Fibroblast of the conjunctiva (primary cell): ENCODE results near the gene SLC19A1.
"Not testable (repeated sequence)": the region's sequence is repeated elsewhere in the genome, so short reads cannot be mapped to it uniquely, and the experiment has no call there.

Experiments
- DNase-seq: peaks from one replicate; pipeline ENCODE4 v3.0.0-alpha.2; 2010; ENCODE audit warnings: low read depth

Gene SLC19A1

DNA sequence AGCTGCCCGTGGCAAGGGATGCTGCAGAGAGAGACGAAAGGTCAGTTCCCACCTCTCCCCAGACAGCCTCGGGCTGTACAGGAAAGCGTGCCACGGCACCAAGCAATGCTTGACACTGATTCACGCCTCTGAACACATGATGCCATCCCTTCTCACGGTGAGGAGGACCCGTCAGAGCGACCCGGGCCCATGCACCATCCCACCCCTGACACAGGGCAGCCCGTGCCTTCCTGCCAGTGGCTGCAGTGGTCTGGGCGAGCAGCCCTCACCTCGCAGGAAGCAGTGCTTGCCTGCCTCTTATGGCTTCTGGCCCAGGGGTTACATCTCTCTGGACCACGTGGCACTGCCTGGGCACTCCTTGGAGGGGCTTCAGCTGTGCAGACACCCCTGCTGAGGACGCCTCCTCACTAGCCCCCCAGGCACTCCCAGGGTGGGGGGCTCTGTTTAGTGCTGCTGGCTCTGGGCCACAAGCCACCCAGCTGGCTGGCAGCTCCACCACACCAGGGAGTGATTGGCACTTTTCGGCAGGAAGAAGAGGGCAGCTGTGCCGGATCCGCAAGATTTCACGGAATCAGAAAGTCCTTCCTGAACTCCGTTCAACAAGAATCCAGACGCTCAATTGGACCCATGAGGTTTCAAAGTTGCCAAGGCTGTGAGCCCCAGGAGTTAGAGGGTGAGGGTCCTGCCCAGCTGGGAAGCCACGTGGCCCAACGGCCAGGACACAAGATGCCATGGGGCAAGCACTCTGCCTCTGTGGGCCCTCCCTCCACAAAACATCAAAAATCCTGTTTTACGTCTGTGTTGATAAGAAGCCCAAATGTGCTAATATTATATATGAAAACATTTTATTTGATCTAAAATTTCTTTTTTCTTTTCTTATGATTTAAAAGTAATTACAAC is 34.8 kb upstream of the SLC19A1 start:
- no peak for DNase-seq

DNA sequence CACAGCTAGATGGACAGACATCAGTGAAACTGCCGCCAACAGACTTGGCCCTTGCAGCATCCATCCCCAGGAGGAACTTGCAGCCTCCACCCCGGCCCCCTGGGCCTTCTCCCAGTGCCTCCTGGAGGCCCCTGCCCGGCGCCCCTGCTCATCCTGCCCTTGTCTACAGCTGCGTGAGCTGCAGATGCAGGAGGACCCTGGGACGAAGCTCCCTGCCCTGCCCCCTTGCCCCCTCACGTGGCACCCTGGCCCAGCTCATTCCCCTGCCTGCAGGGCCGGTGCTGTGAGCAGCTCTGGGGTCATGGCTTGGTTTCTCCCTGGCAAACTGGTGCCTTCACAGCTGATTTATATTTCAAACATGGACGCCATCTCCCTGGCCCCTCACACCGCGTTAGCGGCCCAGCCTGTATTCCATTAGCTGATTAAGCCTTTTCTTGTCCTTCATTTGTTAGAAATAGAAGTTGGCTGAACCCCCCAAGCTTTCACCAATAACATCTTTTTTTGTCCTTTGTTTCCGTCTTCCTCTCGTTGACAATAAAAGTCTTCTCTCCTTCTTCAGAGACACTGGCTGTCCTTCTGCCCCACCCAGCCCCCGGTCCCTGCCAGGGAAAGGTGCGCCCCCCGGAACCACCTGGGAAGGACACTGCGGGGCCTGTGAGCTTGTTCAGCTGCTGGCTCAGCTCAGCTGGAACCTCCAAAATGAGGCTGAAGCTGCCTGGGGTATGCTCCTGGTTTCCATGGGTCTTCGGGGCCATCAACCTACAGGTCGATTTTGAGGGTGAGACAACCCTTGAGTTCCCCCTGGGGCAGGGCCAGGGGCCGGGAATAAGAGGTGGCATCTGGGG is 34.0 kb upstream of the SLC19A1 start:
- DNase-seq, result no peak

DNA sequence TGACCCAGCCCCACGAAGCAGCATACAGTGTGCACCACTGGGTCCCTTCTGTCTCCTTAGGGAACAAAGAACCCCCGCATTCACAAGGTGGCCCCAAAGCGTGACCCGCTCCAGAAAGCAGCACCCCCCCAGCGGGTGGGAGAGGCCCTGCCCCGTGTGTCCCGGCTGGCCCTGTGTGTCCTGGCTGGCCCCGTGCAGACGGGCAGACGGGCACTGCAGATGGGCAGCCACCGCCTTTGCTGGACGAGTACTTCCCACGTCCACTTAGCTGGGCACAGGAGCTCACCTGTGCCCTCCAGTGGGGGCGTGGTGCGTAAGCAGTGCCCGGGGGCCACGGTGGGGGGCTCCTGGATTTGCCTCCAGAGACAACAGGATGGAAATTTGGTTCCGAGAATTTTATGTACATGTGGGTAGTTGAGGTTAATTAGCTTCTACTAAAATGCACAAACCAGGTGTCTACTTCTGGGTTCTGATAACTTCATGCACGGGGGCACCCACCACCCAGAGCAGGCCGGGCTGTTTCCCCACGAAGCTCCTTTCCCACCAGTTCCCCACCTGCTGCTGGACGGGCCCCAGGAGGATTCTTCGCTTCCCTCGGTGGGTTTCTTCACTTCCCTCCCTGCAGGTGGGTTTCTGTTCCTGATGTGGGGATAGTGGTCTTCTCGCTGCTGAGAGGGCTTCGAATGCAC is 33.2 kb upstream of the SLC19A1 start:
- no peak for DNase-seq

GRCh38 chr21:45574691-45575090 is 32.5 kb upstream of the SLC19A1 start:
- no peak for DNase-seq

- no peak for DNase-seq
Observed at GRCh38 chr21:45574081-45574501, 31.9 kb upstream of the SLC19A1 start.

DNA sequence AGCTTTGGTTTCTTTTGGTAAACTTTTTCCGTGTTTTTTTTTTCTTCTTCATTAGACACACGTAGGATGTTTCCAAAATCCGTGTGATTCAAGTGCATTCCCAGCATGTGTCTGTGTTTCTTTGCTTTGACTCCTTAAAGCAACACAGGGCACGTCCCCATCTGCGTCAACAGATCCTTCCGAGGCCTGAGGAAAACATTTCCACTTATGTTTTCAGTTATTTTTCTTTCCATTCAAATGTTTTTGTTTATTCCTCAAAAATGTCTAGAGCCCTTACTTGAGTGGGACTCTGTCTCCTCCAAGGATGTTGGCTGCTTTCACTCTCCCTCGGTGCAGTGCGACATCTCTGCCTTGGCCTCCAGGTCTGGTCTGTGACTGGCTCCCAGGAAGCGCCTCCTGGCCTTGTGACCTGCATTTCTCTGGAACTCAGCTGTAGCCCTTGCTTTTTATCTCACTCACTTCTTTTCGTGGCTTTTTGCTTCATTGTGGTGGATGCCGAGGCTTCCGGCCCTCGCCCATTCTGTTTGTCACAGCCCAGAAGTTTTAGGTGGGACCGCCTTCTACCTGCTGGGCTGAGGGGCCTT is 31.3 kb upstream of the SLC19A1 start:
- no peak for DNase-seq

DNA sequence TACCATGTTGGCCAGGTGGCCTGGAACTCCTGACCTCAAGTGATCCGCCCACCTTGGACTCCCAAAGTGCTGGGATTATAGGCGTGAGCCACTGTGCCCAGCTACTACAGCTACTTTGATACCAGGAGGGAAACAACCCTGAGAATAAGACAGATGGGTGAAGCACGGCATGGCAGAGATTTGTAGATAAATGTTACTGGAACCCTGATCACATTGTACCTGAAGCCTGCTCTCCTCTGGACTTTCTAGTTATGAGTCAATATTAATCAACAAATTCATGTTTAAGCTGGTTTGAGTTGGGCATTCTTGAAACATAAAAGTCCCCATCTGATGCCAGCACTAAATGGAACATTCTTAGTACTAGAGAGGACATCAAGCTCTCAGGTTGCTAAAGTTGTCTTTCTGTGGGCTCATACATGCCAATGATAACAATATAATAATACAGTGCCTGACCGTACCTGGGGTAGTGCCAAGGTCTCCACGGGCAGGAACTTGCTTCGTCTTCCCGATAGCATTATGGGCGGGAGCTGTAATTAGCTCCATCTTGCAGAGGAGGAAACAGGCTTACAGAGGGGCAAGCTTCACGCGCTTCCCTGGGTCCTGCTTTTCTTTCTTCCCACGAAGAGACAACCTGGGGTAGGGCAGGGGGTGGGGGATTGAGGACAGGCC is 30.7 kb upstream of the SLC19A1 start:
- DNase-seq, result no peak

GRCh38 chr21:45572231-45572630 is 30.0 kb upstream of the SLC19A1 start:
- no peak for DNase-seq

DNA sequence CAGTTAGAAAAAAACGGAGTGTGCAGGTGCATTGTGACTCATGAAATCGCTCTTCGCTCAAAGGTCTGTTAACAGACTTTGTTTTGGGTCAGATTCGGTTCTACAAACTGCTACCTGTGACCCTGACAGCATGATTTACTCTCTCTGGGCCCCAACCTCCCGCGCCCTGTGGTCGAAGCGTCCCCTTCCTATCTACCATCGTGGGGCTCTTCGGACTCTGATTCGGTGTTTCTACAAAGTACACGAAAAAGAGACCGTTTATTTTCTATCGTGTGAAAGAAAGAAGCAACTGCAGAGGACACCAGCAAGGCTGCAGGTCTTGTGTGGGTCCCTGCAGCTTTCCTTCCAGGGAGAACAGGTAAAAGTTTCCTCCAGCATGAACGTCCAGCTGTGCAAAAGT is 29.4 kb upstream of the SLC19A1 start:
- DNase-seq, result no peak

DNA sequence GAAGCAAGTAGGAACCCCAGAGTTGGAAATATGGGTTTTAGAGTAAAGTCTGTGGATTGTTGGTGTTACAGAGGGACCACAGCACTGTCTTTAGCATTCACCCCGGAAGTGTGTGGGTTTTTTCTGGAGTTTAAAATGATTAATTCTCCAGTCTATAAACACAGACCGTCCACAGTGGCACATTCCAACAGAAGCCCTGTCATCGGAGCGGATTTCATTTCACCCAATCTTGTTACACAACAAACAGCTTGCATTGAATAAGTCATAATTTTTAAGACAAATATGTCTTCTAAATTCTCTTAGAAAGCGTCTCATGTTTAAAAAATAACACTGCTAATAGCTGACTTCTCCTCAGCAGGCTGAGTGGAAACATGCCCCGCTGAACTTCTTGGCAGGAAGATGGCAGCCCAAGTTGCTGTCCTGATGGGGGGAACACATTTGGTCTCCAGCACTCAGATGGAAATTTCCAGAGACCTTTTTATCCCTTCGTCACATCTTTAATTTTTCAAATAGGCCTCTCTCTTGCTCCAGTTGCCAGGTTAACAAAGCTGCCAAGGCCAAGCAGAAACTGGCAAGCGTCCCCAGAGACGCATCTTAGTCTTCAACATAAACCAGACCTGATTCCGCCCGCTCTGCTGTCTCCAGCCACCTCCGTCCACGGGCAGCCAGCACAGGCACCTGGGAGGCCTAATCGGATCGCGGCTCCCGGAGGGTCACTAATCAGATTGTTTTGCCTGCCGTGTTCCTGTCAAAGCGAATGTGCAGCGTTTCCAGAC is 28.8 kb upstream of the SLC19A1 start:
- DNase-seq, result no peak

- DNase-seq, result no peak
Observed at GRCh38 chr21:45570071-45570470, 27.8 kb upstream of the SLC19A1 start.

DNA sequence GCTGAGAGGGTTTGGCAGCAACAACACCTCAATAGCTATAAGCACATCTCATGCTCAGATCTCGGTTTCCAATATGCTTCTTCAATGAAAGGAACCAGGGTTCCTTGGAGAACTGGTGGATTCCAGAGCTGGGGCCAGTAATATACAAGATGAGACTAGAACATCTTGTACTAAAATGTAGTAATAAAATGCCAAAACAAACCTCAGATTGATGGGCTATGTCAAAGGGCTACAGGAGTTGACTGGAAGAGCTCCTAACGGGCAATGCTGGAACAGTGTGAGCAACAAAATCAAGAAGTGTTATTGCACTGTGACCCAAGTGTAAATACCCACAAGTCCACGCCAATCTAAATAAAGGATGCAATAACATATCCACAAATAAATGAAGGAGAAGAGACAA is 26.1 kb upstream of the SLC19A1 start:
- no peak for DNase-seq

GRCh38 chr21:45564137-45564536 is 21.9 kb upstream of the SLC19A1 start:
- not testable (repeated sequence) for DNase-seq

DNA sequence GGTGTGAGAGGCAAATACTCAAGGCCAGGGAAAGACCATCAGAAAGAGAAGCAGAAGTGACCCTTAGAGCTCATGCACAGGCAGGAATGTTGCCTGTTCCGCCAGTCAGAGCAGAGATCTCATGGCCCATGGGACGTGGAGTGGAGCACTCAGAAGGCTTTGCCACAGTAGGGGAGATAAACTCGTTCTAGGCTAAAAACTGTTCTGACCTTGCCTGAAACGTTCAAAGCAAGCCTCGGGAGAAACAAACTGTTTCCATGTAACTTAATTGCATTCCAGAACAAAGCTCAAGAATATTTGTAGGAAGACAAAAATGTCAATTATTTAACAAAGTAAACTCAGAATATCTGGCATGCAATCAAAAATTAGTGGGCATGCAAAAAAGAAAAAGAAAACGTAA is 20.7 kb upstream of the SLC19A1 start:
- no peak for DNase-seq

DNA sequence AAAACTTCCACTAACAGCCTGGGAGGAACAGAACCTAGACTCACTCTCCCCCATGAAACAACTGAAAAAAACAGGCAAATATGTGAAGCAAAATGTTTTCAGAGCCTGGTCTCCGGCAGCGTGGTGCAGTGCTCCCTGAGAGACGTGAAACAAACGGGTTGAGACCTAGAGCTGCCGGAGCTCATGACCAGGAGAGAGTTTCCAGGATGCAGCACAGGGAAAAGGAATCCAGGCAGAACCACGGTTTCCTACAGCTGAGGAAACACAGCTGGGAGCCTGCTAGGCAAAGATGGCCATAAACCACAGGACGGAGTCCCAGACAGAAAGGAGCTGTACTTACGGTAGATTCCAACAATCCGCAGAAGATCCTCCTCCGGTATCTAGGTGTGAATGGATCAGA is 20.2 kb upstream of the SLC19A1 start:
- no peak for DNase-seq

- DNase-seq, result not testable (repeated sequence)
Observed at GRCh38 chr21:45561241-45561640, 19.0 kb upstream of the SLC19A1 start.

- DNase-seq, result no peak
Observed at GRCh38 chr21:45560106-45561021, 18.1 kb upstream of the SLC19A1 start.

GRCh38 chr21:45559216-45560105 is 17.2 kb upstream of the SLC19A1 start:
- DNase-seq, result no peak
